Islet of Langerhans (tissue), 1 donor: ENCODE results near the gene PDE2A.
"Not testable (repeated sequence)": the region's sequence is repeated elsewhere in the genome, so short reads cannot be mapped to it uniquely, and the experiment has no call there.

Experiments used
- FAIRE-seq: peaks from one replicate; lab custom pipeline; 2011; peaks lifted over from hg19 to GRCh38; lab: Jason Lieb, UNC

Gene PDE2A

DNA sequence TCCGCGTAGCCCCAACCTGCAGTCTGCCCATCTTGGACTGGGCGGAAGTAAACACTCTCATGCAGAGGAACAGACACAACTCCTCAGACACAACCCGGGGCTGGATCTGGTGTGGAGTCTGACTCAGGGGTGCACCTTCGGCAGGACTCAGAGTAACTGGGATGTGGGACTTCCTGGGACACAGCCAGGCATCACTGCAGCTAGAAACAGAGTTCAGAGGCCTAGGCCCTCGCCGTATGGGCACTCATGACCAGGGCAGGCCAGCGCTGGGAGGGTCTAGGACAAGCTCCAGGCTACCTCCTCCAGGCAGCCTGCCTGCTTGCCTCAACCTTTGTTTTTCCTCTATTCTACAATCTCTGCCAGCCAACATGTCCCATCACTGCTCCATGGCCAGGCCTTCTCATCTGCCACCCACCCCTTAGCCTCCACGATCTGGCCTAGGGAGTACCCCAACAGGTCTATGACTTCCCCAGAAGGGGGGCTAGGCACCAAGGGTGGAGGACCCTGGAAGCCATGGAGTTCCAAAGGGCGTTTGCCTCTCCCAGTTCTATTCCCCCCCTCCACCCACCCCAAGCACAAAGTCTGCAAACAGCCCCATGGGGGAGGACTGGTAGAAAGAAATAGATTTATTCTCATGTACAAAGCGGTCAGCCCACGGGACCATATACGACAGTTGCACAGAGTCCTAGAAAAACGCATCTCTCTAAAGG, 98.5 kb downstream of the PDE2A start:
- FAIRE-seq, result no peak

DNA sequence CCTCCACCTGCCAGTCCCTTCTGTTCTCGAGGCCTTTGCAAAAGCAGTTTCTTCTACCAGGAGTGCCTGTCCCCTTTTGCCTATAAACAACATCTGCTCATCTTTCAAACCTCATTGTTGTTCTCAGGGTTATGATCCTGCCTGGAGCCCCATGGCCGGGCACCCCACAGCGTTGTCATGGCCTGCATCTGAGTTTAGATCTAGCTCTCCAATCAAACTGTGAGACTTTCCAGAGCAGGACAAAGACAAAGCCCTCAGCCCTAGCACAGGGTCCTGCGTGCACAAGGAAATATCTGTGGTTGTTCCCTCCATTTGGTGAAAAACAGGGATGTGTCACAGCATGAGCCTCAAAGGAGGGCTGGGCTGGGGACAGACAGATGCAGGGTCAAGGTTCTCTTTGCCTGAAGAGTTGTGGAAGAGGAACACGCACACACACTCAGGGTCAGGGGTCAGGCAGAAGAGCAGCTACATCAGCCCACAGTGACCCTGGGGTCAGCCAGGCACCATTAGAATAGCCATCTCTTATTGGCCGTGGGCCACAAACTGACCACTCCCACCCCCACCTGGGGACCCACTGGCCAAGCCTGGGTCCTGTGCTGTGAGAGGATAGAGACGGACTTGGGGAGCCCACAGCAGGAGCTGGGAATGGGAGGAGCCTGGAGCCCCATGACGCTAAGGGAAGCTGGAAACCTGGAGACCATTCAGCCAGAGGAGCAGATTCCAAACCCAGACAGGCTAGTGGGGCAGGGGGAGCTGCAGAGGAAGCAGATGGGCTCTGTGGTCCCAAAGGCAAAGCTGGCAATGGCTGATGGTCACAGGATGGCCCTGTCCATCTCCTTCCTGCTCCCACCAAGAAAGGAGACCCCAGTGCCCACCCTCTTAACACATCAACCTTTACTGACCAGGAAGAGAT, 99.4 kb downstream of the PDE2A start:
- FAIRE-seq, result no peak

DNA sequence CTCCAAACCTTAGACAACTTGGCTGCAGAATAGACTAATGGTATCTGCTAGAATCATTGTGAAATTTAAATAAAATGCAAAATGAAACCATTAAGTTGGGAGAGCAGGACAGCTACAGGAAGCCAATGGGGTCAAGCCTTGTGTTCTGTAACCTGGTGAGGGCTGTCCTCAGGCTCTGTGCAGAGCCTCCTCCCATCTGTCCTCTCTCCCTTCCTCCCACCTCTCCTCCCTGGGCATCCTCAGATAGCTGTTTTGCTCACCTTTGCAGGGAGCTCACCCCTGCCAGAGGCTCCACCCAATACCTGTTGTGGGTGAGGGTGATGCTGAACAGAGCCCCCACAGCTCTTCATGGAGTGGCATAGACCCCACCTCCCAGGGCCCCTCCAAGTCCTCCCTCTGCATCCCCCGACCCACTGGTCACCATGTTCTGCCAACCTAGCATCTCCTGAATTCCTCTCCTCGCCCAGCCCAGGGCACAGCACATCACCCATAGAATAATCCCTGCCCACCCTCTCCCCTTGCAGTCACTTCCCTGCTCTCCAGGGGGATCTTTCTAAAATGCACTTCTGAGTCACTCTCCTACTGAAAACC, 100.3 kb downstream of the PDE2A start:
- FAIRE-seq, result no peak

DNA sequence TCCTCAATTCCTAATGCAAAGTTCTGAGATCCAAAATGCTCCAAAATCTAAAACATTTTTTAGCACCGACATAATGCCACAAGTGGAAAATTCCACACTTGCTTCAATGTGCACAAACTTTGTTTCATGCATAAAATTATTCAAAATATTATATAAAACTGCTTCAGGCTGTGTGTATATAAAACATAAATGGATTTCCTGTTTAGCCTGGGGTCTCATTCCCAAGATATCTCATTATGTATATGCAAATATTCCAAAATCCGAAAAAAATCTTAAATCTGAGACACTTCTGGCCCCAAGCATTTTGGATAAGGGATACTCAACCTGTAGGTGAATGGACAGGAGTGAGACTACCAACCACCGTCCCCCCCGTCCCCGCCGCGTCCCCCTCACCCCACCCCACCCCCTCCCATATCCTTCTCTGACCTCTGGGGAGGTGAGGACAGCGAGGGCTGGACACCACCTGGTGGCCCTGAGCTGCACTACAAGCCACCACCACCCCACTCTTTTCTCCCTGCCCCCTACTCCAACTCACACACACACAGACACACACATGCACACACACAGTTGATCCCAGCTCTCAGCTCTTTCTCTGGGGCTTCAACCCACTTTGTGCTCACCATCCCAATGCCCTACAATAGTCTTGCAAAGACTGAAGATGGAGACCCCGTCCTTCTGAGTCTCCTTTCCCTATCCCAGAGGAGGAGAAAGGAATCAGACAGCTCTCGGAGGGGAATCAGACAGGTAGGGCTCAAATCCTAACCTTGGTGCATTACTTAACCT, 101.0 kb downstream of the PDE2A start:
- FAIRE-seq, result no peak

DNA sequence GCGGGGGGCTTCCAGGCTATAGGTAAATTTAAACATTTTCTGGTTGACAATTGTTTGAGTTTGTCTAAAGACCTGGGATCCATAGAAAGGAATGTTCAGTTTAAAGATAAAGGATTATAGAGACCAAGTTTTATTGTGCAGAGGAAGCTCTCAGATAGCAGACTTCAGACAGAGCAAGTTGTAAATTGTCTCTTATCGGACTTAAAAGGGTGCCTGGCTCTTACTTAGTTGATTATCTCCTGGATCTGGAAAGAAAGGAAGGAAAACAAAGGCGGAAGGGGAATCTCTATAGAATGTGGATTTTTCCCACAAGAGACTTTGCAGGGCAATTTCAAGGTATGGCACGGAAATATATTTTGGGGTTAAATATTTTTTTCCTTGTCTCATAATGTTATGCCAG, 101.7 kb downstream of the PDE2A start:
- FAIRE-seq, result not testable (repeated sequence)

DNA sequence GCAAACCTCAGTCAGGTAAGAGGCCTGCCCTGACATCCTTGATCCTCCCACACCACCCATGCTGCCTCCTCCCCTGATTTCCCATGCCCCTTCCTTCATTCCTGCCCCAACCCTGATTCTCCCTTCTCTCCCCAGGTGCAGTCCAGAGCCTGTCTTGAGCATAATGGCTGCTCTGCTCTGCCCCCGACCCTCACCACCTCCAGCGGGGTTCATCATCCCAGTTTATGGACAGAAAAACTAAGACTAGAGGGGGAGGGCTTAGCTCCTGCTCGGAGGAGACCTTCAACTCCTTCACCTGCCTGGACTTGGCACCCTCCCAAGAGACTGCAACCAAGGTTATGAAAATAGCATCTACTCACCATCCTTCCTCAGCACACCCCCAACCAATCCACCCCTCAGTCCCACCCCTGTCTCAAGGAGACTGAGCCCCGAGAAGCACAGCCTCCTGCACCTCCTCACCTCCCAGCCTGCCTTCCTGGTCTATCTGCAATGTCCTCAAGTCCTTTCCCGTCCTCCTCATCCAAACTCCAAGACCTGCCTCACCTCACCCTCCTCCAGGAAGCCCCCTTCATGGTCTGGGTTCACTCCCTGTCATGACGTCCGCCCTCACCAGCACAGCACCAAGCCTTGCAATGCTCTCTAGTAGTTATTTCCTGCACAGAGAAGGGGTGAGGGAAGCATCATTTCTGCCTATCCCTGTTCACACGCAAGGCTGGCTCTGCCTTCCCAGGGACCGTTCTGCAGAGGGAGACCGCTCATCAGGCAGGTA, 103.1 kb downstream of the PDE2A start:
- FAIRE-seq, result no peak

DNA sequence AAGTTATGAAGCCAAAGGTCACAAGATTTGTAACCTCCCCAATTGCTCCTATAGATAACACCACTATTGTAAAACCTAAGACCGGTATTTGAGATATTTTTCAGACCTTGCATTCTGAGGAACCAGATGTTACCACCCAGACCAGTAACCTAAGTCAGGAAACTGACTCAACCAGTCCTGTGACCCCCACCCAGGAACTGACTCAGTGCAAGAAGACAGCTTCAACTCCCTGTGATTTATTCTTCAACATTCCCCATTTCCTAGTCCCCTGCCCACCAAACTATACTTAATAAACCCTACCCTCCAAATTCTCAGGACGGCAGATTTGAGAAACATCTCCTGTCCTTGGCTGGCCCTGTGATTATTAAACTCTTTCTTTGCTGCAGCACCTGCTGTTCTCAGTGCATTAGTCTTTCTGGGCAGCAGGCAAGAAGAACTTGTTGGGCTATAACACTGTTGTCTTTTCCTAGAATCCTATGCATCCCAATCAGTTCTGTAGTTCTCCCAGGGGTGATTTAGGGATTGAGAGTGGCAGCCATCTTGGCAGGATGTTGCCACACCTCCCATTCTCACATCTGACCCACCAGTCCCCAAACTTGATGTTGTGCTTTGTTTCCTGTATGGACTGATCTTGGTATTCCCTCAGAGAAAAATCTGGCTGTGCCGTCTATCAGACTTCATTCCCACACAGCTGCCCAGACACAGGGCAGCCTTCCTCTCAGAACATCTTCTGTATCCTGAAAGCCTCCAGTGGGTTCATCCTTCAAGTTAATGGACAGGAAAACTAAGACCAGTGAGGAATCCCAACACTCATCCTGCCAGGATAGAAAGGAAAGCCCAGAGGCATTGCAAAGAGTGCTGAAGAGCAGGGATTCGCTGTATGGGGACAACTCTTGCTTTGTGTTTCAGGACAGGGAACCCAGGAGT, 104.0 kb downstream of the PDE2A start:
- FAIRE-seq, result no peak

DNA sequence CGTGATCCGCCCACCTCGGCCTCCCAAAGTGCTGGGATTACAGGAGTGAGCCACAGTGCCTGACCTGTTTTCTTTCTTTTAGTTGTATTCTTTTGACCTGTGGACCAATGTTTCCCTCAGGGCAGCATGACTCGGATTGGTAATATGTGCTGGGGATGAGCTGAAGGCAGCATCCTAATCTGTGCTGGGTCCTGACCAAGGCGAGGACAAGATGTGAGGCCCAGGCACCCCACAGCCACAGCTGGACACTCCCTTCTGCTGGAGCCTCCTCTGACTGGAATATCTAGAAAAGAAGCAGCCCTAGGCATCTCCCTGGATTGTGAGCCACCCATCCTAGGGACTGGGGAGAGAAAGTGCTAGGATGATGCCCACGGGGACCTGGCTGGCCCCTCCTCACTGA, 105.4 kb downstream of the PDE2A start:
- no peak for FAIRE-seq

DNA sequence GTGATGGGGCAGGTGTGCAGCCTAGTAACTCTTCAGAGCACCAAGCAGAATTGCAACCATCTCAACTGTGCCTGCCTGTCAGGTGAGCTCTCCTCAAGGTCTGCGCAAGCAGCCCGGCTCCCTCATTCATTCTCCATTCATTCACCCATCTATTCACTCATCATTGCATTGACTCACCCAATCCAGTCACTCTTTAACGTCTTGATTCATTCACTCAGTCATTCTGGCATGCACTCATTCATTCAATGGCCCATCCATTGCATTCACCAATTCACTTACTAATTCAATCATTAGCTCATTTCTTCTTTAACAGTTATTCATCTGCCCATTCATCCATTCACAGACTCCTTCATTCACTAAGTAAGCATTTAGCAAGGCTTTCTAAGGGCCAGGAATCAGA, 111.8 kb downstream of the PDE2A start:
- no peak for FAIRE-seq

DNA sequence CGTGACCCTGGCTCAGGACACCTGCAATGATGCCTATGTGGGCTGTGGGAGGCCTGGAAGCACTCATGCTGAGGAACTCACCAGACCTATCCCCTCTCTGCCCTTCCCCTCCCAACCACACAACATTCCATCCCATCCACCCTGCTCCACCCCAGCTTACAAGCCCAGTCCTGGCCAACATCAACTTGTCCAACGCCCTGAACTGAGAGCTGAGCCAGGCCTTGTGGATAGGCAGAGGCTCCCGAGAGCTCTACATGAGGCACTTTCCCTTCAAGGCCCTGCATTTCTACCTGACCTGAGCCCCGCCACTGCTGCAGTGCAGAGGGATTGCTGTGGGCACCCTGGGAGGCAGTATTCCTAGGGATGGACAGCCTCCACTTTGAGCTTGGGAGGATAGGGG, 112.4 kb downstream of the PDE2A start:
- FAIRE-seq, result no peak

DNA sequence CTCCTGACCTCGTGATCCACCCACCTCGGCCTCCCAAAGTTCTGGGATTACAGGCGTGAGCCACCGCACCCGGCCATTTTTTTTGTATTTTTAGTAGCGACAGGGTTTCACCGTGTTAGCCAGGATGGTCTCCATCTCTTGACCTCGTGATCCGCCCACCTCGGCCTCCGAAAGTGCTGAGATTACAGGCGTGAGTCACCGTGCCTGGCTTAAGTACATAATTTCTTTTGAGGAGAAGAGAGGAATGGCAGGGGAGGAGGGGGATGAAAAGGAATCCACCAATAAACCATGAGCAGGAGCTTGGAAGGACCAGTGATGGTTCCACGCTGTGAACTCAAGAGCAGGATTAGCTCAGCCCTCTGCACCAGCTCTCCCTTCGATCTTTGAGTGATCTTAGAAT, 113.4 kb downstream of the PDE2A start:
- FAIRE-seq, result not testable (repeated sequence)

DNA sequence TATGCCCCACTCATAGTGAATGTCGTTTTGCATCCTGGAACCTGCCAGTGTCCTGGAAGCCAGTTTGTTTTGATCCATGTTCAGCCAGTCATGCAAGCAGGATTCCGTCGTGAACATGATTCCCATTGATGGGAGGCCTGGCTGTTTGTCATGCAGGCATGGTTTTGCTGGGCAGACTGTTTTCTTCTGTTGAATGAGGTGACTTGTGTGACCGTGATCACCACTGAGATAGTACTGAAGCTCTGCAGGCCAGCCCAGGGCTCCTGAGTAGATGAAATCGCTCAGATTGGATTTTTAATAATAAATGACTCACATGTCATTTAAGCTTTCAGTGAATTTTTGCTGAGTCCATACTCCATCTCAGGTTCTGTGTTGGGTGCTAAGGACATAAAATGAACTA, 117.8 kb downstream of the PDE2A start:
- no peak for FAIRE-seq

DNA sequence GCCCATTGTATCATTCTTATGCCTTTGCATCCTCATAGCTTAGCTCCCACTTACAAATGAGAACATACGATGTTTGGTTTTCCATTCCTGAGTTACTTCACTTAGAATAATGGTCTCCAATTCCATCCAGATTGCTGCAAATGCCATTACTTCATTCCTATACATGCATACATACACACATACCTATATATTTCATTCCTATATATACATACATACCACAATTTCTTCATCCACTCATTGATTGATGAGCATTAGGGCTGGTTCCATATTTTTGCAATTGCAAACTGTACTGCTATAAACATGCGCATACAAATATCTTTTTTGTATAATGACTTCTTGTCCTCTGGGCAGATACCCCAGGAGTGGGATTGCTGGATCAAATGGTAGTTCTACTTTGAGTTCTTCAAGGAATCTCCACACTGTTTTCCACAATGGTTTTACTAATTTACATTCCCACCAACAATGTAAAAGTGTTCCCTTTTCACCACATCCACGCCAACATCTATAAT, 119.2 kb downstream of the PDE2A start:
- FAIRE-seq, result not testable (repeated sequence)

DNA sequence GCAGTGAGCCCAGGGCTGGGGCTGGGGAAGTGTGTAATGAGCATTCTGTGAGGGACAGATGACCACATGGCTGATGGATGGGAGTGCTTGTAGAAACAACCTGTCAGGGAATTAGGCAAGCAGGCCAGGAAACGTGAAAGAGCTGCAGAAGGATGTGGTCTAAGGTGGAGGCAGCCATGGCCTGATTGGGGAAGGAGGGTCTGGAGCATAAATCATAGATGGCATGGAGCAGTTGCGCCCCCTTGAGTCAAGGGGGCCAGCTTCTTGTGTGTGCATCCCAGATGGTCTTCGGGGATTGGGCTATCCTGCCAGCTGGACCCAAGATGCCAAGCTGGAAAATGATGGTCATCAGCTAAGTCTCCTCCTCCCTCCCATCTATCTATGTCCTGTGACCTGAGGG, 120.5 kb downstream of the PDE2A start:
- no peak for FAIRE-seq

DNA sequence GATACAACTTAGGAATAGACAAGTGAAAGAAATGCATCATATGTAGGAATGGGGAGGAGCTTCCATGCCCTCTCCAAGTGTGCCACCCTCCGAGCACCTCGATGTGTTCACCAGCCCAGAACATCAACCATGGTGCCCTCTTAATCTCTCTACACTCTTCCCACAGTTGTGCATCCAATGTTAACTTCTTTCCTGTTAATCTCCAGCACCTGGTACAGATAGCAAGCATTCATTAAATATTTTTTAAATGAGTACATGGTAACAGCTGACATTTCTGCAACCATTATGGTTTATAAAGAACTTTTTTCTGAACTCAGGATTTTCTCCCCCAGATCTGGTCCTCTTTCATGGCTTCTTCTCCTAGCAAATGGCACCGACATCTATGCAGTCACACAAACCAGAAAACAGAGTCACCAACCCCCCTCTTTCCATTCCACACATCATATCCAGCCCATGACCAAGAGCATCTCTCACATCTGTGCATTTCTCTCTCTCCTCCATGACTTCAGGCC, 121.8 kb downstream of the PDE2A start:
- no peak for FAIRE-seq

DNA sequence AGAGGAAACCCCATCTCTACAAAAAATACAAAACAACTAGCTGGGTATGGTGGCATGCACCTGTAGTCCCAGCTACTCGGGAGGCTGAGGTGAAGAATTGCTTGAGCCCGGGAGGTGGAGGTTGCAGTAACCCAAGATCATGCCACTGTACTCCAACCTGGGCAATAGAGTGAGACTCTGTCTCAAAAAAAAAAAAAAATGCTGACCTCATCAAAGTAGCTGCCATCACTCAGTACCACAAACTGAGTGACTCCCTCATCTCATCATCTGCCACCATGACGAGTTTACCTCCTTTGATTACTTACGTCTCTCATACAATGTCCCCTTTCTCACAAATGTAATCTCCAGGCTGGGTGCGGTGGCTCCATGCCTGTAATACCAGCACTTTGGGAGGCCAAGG, 122.7 kb downstream of the PDE2A start:
- FAIRE-seq, result no peak

DNA sequence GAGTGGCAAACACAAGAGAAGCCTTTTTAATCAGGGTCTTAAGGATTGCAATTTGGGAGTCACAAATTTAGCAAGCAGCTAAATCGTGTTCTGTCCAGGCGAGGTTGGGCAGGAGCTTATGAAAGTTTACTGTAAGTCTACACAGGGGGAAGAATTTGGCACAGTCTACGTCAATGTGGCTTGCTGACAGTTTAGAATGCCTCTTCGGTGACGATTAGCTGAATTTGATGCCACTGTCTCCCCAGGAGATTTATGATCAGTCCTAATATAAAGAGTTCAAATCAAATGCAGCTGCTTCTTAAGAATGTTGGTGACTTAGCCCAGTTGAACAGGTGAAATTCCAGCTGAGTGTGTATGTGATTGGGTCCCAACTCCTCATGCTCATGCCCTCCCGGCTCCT, 125.8 kb downstream of the PDE2A start:
- FAIRE-seq, result no peak

DNA sequence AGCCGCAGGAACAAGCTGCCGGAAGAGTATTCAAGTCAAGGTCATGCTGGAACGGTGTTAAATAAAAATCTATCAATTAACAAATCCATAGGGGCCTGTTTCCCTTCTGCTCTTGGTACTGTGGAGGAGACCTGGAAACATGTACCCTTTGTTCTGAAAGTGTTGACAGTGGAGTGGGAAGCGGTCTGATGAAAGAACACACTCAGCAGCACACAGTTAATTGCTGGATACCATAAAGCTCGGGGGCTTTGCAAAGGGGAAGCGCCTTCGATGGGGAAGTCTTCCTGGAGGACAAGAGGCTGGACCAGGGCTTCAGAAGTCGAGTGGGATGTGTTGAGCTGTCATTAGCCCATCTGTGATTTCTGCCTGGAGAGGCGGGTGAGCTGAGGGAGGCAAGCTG, 127.4 kb downstream of the PDE2A start:
- no peak for FAIRE-seq

DNA sequence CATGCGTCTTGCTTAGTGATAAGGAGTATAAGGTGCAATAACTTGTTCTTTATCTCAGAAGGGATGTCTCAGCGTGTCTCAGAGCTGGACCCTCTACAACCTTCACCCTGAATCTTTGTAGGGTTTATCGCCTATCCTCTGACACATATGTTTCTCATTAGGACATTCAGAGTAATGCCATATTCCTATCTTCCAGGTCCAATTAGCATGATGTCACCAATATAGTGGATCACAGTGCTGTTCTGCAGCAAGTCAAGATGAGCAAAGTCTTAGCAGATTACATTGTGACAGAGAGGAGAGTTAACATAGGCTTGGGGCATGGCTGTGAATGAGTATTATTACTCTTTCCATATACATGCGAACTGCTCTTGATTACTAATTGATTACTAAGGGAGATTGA, 129.6 kb downstream of the PDE2A start:
- FAIRE-seq, result no peak

DNA sequence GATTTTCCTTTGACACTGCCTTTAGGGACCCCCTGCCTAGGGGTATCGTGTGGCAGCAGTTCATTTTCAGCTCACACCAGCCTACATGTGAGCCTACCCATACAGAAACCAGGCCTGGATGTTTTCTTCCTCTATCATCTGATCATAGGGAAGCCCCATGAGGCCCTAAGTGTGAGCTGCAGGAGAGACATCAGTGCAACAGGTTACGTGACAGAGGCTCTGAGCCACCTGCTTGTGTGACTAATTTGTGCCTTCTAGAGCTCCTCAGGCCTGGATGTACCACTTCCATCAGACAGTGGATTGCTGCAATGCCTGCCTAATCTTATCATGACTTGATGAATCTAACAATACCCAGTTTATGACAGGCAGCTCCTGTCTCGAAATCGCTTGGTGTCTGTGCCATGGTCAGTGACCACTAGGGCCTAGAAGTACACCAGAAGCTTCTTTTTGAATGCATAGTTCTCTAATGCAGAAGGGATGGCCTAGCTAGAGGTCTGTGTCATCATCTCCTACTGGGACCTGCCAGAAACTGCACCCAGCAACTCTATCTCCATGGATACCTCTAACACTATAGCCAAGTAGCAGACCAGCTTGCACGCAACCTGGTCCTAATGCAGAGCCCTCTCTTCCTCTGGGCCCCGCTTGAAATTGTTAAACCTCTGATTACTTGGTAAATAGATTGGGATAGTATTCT, 130.2 kb downstream of the PDE2A start:
- no peak for FAIRE-seq
